Glutamatergic neuron (in vitro differentiated cells): ENCODE measurements around the gene SEMA3G. TPM values are rescaled to one million over a fixed set of nuclear protein-coding genes. Genes with fewer than 3 reads are reported as not detected.

Experiments
- DNase-seq: peaks from one replicate; pipeline ENCODE4 v3.0.0; 2022
- H3K27ac Mint-ChIP-seq: one replicate; pipeline ENCODE4 v1.8.0; 2020; ENCODE audit warnings: mild to moderate bottlenecking, mixed read lengths, inconsistent platforms; ENCODE audit not compliant: unreplicated experiment
- H3K27me3 Mint-ChIP-seq: one replicate; pipeline ENCODE4 v1.8.0; 2020; ENCODE audit warnings: mild to moderate bottlenecking, moderate library complexity, mixed read lengths, inconsistent platforms; ENCODE audit not compliant: unreplicated experiment
- H3K36me3 Mint-ChIP-seq: one replicate; pipeline ENCODE4 v1.8.0; 2020; ENCODE audit warnings: mild to moderate bottlenecking, mixed read lengths, inconsistent platforms; ENCODE audit not compliant: unreplicated experiment
- H3K4me1 Mint-ChIP-seq: one replicate; pipeline ENCODE4 v1.8.0; 2020; ENCODE audit warnings: mild to moderate bottlenecking, low read depth, mixed read lengths, inconsistent platforms; ENCODE audit not compliant: unreplicated experiment
- H3K4me3 Mint-ChIP-seq: one replicate; pipeline ENCODE4 v1.8.0; 2020; ENCODE audit warnings: mild to moderate bottlenecking, mixed read lengths, inconsistent platforms; ENCODE audit not compliant: unreplicated experiment
- H3K9me3 Mint-ChIP-seq: one replicate; pipeline ENCODE4 v1.8.0; 2020; ENCODE audit warnings: mild to moderate bottlenecking, moderate library complexity, mixed read lengths, inconsistent platforms; ENCODE audit not compliant: unreplicated experiment
- total RNA-seq: library from RNA; stranded (reverse); fragmentation: NEBNext Ultra II Directional; extraction: Animal tissue kit (Norgen Biotek cat#: 25700); gene quantifications from one replicate; pipeline ENCODE4 v1.2.1, GENCODE V29; 2021; ENCODE audit not compliant: unreplicated experiment
- TF ChIP-seq, protein P1 (sequence below): fragments of 200-600 bp; sonication (generic); IDR thresholded peaks from one replicate; pipeline ENCODE4 v1.5.0; 2021; ENCODE audit not compliant: partially characterized antibody, unreplicated experiment

The SEMA3G gene
- total RNA-seq, 1 donor from 2014 or later = 0.59 TPM

DNA sequence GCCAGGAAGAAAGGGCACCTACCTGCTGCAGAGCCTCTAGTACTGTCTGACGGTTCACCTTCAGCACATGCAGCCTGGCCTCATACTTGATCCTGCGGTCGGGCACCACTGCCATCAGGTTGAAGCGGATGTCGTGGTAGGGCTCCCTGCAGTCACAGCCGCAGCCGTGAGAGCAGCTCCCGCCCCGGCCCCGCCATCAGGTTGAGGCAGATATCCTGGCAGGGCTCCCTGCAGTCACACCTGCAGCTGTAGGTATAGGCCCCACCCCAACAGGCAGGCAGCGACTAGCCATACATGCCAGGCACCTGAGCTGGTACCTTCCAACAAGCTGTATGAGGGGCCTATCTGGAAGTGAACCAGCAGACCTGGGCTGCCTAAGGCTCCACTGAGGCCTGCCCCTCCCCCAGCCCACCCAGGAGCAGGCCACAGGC is 38.7 kb downstream of the SEMA3G start:
- no peaks in the 10 kb centered on the region for H3K36me3 Mint-ChIP-seq
- TF ChIP-seq, protein P1, sequence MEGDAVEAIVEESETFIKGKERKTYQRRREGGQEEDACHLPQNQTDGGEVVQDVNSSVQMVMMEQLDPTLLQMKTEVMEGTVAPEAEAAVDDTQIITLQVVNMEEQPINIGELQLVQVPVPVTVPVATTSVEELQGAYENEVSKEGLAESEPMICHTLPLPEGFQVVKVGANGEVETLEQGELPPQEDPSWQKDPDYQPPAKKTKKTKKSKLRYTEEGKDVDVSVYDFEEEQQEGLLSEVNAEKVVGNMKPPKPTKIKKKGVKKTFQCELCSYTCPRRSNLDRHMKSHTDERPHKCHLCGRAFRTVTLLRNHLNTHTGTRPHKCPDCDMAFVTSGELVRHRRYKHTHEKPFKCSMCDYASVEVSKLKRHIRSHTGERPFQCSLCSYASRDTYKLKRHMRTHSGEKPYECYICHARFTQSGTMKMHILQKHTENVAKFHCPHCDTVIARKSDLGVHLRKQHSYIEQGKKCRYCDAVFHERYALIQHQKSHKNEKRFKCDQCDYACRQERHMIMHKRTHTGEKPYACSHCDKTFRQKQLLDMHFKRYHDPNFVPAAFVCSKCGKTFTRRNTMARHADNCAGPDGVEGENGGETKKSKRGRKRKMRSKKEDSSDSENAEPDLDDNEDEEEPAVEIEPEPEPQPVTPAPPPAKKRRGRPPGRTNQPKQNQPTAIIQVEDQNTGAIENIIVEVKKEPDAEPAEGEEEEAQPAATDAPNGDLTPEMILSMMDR = no peak

DNA sequence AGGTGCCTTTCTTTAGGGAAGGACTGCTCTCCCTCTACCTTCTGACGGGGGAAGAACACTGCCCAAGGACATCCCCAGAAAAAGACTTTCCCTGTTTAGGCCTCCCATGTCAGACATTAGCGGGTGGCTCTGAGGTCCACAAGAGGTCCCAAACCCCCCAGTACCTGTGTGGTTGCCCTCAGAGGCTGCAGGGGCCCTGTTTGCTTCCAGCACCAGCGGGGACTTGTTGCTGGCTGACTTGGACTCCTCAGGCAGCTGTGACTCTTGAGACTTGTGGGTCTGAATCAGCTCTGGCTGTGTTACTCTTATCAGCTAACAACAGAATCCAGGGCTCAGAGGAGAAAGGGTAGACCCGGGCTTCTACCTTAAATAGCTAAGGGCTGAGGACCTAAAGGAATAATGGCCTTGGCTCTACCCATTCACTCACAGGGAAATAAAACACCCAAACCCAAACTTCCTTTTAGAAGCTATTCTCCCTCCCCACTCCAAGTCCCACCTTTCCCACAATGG is 39.2 kb downstream of the SEMA3G start:
- peaks cover 2% of the 10 kb centered on the region for H3K9me3 Mint-ChIP-seq
- no peaks in the 10 kb centered on the region for H3K36me3 Mint-ChIP-seq
- H3K4me1 Mint-ChIP-seq = peaks cover 10% of the 10 kb centered on the region
- peaks cover 8% of the 10 kb centered on the region for H3K27me3 Mint-ChIP-seq
- no peak overlapping the region for H3K4me3 Mint-ChIP-seq
- TF ChIP-seq, protein P1 = no peak
- no peak overlapping the region for H3K27ac Mint-ChIP-seq
- DNase-seq = no peak

More for the DNA sequence above, 38.7 kb downstream of the SEMA3G start:
- no peak for DNase-seq
- Mint-ChIP-seq H3K27ac (no peak overlapping the region), H3K4me1 (peaks cover 12% of the 10 kb centered on the region), H3K9me3 (peaks cover 2% of the 10 kb centered on the region), H3K27me3 (peaks cover 8% of the 10 kb centered on the region), H3K4me3 (no peak overlapping the region)

DNA sequence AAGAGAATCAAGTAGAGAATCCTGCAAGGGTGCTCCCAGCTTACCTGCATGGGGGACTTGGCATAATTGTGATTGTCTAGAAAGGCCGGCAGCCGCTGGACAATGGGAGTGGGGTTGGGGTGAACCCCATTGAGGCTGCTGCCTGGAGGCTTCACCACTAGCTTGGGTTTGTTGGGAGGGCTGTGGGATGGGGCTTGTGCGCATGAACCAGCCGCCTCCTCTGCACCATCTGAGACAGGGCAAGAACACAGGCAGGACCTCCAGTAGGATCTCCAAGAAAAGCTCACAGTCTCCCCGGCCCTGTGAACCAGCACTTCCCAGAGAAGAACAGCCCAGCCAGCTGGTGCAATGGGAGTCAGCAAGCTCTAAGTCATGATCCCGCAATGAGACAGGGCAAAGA is 39.8 kb downstream of the SEMA3G start:
- H3K27me3 Mint-ChIP-seq = peaks cover 8% of the 10 kb centered on the region
- H3K36me3 Mint-ChIP-seq = no peaks in the 10 kb centered on the region
- TF ChIP-seq, protein P1 = no peak
- H3K9me3 Mint-ChIP-seq = peaks cover 2% of the 10 kb centered on the region
- DNase-seq = no peak
- H3K4me1 Mint-ChIP-seq = peaks cover 10% of the 10 kb centered on the region
- H3K27ac Mint-ChIP-seq = no peak overlapping the region
- no peak overlapping the region for H3K4me3 Mint-ChIP-seq

DNA sequence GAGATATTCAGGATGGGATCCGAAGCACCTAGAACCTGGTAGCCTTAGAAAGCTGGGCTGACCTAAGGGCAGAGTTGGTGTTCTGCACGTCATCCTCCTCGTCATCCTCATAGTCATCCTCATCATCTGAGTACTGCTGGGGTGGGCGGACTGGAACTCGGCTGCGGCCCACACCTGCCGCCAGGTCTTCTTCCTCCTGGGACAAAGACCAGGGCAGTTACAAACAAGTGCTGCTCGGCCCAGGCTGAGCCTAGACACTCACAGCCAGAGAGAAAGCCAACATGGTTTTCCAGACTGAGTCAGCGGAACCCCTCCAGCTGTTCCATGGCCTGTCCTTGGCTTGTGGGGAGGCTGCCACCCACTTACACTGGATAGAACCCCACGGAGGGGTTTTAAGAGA is 40.5 kb downstream of the SEMA3G start:
- peaks cover 10% of the 10 kb centered on the region for H3K4me1 Mint-ChIP-seq

DNA sequence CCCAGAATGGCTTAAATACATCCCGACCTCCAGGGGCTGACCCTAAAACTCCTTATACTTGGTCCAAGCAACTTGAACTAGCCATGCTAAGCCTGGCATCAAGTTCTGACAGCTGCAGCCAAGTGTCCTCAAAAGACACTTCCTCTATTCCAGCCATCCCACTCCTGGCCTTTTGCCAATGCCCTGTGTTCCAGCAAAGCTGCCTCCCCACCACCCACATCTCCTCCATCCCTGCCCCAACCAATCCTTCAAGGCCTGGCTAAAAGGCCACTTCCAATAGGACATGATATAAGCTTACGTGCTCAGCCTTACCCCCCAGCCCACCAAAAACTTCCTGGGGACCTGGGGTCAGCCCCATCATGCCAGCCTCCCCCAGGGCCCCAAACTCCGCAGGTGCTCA is 40.9 kb downstream of the SEMA3G start:
- Mint-ChIP-seq H3K27me3 (peaks cover 9% of the 10 kb centered on the region), H3K36me3 (no peaks in the 10 kb centered on the region), H3K4me3 (no peak overlapping the region), H3K4me1 (peaks cover 8% of the 10 kb centered on the region), H3K27ac (no peak overlapping the region), H3K9me3 (peaks cover 2% of the 10 kb centered on the region)
- DNase-seq = no peak
- TF ChIP-seq, protein P1 = no peak

More for the DNA sequence above, 40.5 kb downstream of the SEMA3G start:
- Mint-ChIP-seq H3K27me3 (peaks cover 8% of the 10 kb centered on the region), H3K27ac (no peak overlapping the region), H3K36me3 (no peaks in the 10 kb centered on the region), H3K9me3 (peaks cover 2% of the 10 kb centered on the region), H3K4me3 (no peak overlapping the region)
- DNase-seq = no peak
- TF ChIP-seq, protein P1 = no peak
